HL-60 (cell line): Measurements from ENCODE around the gene ANKZF1.
A peak's percentile ranks its signal among the peaks of the same experiment; 100 is the strongest.

Experiments used
- DNase-seq, 2 experiments: peaks; one replicate each; pipeline ENCODE4 v3.0.0-alpha.2; 2010 to 2020; ENCODE audit warnings: low read depth in 1 of 2, low spot score in 1 of 2
- H3K27ac ChIP-seq: fragments of 250-450 bp; sonication (Bioruptor Pico); replicated peaks from 2 replicates; pipeline ENCODE4 v1.5.1; 2020; ENCODE audit warnings: mild to moderate bottlenecking, moderate library complexity
- H3K27me3 ChIP-seq: fragments of 250-450 bp; sonication (Bioruptor Pico); 2 replicates; pipeline ENCODE4 v1.5.1; 2021; ENCODE audit warnings: mild to moderate bottlenecking, moderate library complexity; ENCODE audit not compliant: insufficient read depth, poor library complexity, severe bottlenecking
- H3K4me3 ChIP-seq: replicated peaks from 2 replicates; pipeline ENCODE4 v1.5.1; 2011; ENCODE audit warnings: mild to moderate bottlenecking, control low read depth, low read length; ENCODE audit not compliant: insufficient read depth
- GABPA ChIP-seq: IDR thresholded peaks from 2 replicates; pipeline ENCODE4 v1.6.1; 2012; ENCODE audit warnings: low read depth
- POLR2AphosphoS5 ChIP-seq: IDR thresholded peaks from 2 replicates; pipeline ENCODE4 v1.6.1; 2012; ENCODE audit warnings: low read depth
- SPI1 ChIP-seq: IDR thresholded peaks from 2 replicates; pipeline ENCODE4 v1.6.1; 2012; ENCODE audit warnings: low read depth, mild to moderate bottlenecking, borderline replicate concordance
- TF ChIP-seq, protein P1 (sequence below): IDR thresholded peaks from 2 replicates; pipeline ENCODE4 v1.6.1; 2012; ENCODE audit warnings: low read depth; ENCODE audit not compliant: insufficient replicate concordance
- TF ChIP-seq, protein P2 (sequence below): IDR thresholded peaks from one replicate; pipeline ENCODE4 v1.5.1; 2011; ENCODE audit warnings: low read length, control low read depth, inconsistent platforms; ENCODE audit not compliant: insufficient read depth

Gene ANKZF1

DNA sequence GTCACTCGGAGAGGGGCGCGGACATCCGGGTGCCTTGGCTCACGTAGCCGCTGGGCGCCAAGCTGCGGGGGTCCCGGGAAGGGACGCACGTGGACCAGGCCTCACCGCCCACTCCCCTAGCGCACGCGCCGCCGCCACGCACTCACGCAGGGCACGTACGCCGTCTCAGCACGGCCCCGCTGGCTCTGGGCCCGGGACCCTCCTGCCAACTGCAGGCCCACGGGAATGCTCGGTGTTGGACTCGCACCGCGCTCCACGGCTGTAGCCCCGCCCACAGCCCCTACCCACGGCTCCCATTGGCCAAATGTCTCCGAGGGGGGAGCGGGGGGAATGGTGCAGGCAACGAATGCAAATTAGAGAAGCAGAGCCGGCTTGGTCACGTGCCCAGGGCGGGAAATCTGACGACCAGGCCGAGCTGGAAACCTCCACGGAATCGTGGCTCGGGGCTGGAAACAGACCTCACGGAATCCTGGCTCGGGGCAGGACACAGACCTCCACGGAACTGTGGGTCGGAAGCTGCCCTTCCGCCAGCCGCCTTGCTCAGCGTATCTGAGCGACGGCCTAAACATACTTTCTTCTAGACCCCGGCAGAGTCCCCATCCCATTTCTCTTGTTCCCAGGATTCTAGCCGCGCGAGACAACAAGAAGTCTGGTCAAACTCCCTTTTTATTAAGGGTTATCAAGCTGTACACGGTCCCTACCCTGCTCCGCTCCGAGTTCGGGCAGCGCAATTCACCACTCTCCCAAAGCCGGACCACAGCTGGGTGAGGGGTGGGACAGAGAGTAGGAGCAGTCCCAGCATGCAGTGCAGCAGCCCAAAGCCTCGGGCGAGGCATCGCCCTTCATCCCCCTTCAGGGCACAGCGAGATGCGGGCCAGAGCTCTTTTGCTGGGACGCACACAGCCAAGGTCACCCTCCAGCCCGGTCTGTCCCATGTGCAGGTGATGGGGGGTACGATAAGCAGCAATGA lies 10.6 kb upstream of the ANKZF1 start, which contains the start of gene ABCB6:
TSS of gene ABCB6 (minus strand) at position 227 of the 970 bp plus-strand sequence. CDS start 285 bp downstream, outside the sequence.
- Histone ChIP-seq H3K27ac (no peak within 1 kb of the TSS), H3K4me3 (no peak within 1 kb of the TSS), H3K27me3 (peaks cover 2% of the 10 kb centered on the region)
- TF ChIP-seq SPI1 = no peak
- no peak for DNase-seq

DNA sequence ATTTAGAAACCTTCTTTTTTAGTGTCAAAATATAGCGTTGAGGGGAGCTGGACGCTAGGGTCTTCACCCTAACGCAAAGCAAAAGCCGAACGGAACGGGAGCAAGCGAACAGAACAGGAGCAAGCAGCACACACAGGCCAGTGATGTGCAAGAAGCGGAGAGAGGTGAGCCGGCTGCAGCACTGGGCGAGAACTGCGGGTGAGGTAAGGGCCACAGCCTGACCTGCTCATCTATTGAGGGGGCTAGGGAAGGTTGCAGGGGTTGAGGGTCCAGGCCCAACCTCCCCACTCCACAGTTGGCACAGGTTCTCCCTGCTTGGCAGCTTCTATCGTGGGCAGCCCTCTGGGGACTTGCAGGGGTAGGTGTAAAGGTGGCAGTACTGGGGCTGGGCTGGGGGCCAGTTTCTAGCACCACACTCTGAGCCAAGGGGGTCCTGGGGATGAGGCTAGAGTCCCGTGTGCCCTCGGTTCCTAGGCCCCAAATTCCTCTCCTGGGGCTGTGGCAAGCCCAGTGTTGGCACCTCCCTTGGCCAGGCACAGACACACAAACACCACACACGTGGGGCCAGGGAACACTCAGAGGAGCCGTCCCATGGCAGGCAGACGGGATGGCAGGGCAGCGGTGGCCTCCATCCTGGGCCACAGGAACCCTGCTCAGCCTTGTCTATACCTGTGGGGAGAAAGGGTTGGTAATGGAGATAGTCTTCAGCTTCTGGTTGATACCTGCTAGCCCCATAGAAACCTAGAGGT lies 9.6 kb upstream of the ANKZF1 start:
- no peak overlapping the region for H3K27ac ChIP-seq
- DNase-seq = no peak
- no peak overlapping the region for H3K4me3 ChIP-seq
- TF ChIP-seq SPI1 (no peak), POLR2AphosphoS5 (no peak), GABPA (no peak)
- TF ChIP-seq, protein P1, sequence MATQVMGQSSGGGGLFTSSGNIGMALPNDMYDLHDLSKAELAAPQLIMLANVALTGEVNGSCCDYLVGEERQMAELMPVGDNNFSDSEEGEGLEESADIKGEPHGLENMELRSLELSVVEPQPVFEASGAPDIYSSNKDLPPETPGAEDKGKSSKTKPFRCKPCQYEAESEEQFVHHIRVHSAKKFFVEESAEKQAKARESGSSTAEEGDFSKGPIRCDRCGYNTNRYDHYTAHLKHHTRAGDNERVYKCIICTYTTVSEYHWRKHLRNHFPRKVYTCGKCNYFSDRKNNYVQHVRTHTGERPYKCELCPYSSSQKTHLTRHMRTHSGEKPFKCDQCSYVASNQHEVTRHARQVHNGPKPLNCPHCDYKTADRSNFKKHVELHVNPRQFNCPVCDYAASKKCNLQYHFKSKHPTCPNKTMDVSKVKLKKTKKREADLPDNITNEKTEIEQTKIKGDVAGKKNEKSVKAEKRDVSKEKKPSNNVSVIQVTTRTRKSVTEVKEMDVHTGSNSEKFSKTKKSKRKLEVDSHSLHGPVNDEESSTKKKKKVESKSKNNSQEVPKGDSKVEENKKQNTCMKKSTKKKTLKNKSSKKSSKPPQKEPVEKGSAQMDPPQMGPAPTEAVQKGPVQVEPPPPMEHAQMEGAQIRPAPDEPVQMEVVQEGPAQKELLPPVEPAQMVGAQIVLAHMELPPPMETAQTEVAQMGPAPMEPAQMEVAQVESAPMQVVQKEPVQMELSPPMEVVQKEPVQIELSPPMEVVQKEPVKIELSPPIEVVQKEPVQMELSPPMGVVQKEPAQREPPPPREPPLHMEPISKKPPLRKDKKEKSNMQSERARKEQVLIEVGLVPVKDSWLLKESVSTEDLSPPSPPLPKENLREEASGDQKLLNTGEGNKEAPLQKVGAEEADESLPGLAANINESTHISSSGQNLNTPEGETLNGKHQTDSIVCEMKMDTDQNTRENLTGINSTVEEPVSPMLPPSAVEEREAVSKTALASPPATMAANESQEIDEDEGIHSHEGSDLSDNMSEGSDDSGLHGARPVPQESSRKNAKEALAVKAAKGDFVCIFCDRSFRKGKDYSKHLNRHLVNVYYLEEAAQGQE = no peak
- TF ChIP-seq, protein P2, sequence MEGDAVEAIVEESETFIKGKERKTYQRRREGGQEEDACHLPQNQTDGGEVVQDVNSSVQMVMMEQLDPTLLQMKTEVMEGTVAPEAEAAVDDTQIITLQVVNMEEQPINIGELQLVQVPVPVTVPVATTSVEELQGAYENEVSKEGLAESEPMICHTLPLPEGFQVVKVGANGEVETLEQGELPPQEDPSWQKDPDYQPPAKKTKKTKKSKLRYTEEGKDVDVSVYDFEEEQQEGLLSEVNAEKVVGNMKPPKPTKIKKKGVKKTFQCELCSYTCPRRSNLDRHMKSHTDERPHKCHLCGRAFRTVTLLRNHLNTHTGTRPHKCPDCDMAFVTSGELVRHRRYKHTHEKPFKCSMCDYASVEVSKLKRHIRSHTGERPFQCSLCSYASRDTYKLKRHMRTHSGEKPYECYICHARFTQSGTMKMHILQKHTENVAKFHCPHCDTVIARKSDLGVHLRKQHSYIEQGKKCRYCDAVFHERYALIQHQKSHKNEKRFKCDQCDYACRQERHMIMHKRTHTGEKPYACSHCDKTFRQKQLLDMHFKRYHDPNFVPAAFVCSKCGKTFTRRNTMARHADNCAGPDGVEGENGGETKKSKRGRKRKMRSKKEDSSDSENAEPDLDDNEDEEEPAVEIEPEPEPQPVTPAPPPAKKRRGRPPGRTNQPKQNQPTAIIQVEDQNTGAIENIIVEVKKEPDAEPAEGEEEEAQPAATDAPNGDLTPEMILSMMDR = no peak
- H3K27me3 ChIP-seq = peaks cover 2% of the 10 kb centered on the region

DNA sequence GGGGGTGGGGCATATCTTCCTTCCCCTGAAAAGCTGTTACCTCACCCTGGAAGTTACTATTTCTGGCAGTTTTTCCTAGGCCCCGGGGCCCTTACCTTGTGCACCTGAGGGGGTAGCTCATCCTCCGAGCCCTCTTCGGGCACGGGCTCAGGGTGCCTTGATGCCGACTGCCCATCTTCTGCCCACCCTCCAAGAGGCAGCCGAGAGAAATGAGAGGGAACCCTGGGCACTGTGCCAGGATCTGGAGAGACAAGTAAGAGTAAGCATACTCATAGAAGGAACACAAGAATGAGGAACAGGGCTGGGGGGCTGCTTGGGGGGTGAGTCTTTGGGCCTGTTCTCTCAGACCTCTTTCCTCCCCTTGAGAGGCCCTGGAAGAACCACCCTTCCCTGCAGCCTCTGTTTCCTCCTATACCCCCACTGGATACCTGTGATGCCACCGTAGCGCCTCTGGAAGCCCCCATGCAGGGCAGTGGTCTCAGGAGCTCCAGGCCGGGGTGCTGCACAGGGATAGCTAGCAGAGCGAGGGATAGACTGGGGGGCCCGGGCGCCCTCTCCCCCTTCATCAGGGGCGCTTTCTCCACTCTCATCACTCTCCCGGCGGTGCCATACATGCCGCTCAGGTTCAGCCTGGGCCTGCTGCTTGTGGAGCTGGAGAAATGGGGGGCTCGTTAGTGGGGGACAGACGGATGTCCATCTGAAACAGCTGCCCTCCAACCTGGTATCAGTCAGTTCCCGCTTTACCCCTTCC lies 8.8 kb upstream of the ANKZF1 start:
- no peak for TF ChIP-seq POLR2AphosphoS5
- peak; percentile 24; the same call in 1 of the 2 replicates for TF ChIP-seq SPI1
- DNase-seq = no peak
- Histone ChIP-seq H3K27ac (no peak overlapping the region), H3K4me3 (no peak overlapping the region), H3K27me3 (peaks cover 2% of the 10 kb centered on the region)

DNA sequence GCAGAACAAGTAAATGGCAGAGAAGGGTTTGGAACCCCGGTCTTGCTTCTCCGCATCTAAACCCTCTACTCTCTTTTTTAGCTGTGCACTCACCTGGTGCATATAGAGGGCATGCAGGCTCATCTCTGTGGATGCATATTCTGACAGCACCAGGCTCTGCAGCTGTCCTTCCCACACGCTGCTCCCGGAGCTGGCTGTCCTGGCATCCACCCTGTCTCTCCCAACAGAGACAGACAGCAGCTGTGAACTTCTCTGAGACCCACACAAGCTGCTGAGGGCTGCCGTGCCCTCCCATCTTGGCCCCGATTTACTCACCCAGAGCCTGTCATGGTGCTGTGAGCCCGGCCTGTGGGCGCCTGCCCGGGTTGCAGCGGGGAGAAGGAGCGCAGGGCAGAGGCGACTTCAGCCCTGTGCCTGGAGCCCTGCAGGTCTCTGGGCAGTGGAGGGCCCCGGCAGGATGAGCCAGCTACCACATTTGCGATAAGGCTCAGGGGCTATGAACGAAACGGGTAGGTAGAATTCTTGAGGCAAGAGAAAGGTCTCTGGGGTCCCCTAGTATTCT lies 7.6 kb upstream of the ANKZF1 start:
- no peak overlapping the region for H3K4me3 ChIP-seq
- DNase-seq = no peak
- peaks cover 2% of the 10 kb centered on the region for H3K27me3 ChIP-seq
- no peak overlapping the region for H3K27ac ChIP-seq
- TF ChIP-seq POLR2AphosphoS5 = no peak
- TF ChIP-seq, protein P2 = no peak
- TF ChIP-seq, protein P1 = no peak
- no peak for TF ChIP-seq SPI1
- no peak for TF ChIP-seq GABPA
